HepG2 (cell line): Measurements from ENCODE around the gene ANKS1B. TPM values are rescaled to one million over a fixed set of nuclear protein-coding genes. Genes with fewer than 3 reads are reported as not detected.

ENCODE experiments used
- NFRKB ChIP-seq: fragments of 450-650 bp; IDR thresholded peaks from 2 replicates; pipeline ENCODE4 v1.6.1; 2017
- PCBP1 ChIP-seq: fragments of 200-400 bp; formaldehyde crosslinking; IDR thresholded peaks from 2 replicates; pipeline ENCODE4 v1.6.1; 2017; ENCODE audit warnings: mild to moderate bottlenecking, low read depth, low read length, borderline replicate concordance
- RXRA ChIP-seq: sonication (generic); formaldehyde crosslinking; IDR thresholded peaks from 2 replicates; pipeline ENCODE4 v1.5.1; 2020; ENCODE audit warnings: missing genetic modification reagents
- SMC3 ChIP-seq: IDR thresholded peaks from 2 replicates; pipeline ENCODE4 v1.6.1; 2011; ENCODE audit warnings: low read length, improper control_type of control experiment
- SNAPC2 ChIP-seq: sonication (generic); formaldehyde crosslinking; IDR thresholded peaks from 2 replicates; pipeline ENCODE4 v1.8.1; 2022; ENCODE audit warnings: mild to moderate bottlenecking, missing genetic modification reagents
- ZNF20 ChIP-seq: sonication (generic); formaldehyde crosslinking; IDR thresholded peaks from 2 replicates; pipeline ENCODE4 v1.4.0; 2020; ENCODE audit warnings: mild to moderate bottlenecking, moderate library complexity, missing genetic modification reagents
- polyA plus RNA-seq, 8 experiments: library from polyadenylated mRNA; depleted of rRNA in 3 of 8; stranded (reverse) in 7 of 8; unstranded in 1 of 8; fragments of >200 nt; fragmentation: Illumina TruSeq in 4 of 8; extraction: Trizol in 4 of 8; gene quantifications; 2 replicates each; pipeline versions ENCODE4 v1.2.1 to v1.2.3, GENCODE V29; 2011 to 2016; ENCODE audit warnings: low read depth in 4 of 8, missing spikeins in 1 of 8, mixed read lengths in 1 of 8; ENCODE audit not compliant: insufficient read depth in 1 of 8
- total RNA-seq, 5 experiments: library from RNA; depleted of rRNA; stranded (reverse); fragments of >200 nt; fragmentation: Illumina TruSeq; extraction: Trizol; gene quantifications; 2 replicates each; pipeline ENCODE4 v1.2.3, GENCODE V29; 2016; ENCODE audit warnings: low read depth in 1 of 5
- TF ChIP-seq, protein P1 (sequence below): sonication (generic); formaldehyde crosslinking; conservative IDR thresholded peaks from 2 replicates; pipeline ENCODE4 v1.4.0; 2020; ENCODE audit warnings: missing genetic modification reagents
- TF ChIP-seq, protein P2 (sequence below): sonication (generic); formaldehyde crosslinking; IDR thresholded peaks from 2 replicates; pipeline ENCODE4 v1.9.0; 2021; ENCODE audit warnings: missing genetic modification reagents, borderline replicate concordance
- TF ChIP-seq, protein P3 (sequence below): sonication (generic); formaldehyde crosslinking; IDR thresholded peaks from 2 replicates; pipeline ENCODE4 v1.4.0; 2020; ENCODE audit warnings: missing genetic modification reagents, mild to moderate bottlenecking, borderline replicate concordance

Gene ANKS1B
- total and polyA plus RNA-seq, 2 of the 13 experiments (the other 11 are each of a cell fraction or from before 2014, with no cell fraction given) = 0.15 TPM; not detected in 1

DNA sequence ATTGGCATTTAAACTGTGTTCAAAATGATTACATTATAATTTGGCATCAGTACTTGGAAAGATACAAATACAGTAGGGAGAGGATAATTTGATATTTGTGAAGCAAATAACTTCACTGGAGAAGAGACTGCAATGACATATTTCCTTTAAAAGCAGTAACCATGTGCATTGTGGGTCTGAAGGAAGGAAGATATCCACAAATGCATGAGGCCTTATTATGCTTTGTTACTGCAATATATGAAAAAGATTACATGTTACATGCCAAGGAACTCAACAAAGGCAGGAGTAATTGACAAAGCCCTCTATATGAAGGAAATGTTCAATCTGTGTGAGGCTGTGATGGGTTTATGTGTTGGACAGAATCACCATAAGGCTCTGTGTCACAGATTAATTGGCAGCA is 948.2 kb downstream of the ANKS1B start (continued):
- TF ChIP-seq, protein P1, sequence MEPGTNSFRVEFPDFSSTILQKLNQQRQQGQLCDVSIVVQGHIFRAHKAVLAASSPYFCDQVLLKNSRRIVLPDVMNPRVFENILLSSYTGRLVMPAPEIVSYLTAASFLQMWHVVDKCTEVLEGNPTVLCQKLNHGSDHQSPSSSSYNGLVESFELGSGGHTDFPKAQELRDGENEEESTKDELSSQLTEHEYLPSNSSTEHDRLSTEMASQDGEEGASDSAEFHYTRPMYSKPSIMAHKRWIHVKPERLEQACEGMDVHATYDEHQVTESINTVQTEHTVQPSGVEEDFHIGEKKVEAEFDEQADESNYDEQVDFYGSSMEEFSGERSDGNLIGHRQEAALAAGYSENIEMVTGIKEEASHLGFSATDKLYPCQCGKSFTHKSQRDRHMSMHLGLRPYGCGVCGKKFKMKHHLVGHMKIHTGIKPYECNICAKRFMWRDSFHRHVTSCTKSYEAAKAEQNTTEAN (CRISPR knock-in tag) = no peak
- TF ChIP-seq PCBP1 (no peak), RXRA (CRISPR knock-in tag) (no peak), NFRKB (no peak), SNAPC2 (no peak), SMC3 (no peak), ZNF20 (CRISPR knock-in tag) (no peak)
- TF ChIP-seq, protein P2, sequence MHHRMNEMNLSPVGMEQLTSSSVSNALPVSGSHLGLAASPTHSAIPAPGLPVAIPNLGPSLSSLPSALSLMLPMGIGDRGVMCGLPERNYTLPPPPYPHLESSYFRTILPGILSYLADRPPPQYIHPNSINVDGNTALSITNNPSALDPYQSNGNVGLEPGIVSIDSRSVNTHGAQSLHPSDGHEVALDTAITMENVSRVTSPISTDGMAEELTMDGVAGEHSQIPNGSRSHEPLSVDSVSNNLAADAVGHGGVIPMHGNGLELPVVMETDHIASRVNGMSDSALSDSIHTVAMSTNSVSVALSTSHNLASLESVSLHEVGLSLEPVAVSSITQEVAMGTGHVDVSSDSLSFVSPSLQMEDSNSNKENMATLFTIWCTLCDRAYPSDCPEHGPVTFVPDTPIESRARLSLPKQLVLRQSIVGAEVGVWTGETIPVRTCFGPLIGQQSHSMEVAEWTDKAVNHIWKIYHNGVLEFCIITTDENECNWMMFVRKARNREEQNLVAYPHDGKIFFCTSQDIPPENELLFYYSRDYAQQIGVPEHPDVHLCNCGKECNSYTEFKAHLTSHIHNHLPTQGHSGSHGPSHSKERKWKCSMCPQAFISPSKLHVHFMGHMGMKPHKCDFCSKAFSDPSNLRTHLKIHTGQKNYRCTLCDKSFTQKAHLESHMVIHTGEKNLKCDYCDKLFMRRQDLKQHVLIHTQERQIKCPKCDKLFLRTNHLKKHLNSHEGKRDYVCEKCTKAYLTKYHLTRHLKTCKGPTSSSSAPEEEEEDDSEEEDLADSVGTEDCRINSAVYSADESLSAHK (CRISPR knock-in tag) = no peak
- TF ChIP-seq, protein P3, sequence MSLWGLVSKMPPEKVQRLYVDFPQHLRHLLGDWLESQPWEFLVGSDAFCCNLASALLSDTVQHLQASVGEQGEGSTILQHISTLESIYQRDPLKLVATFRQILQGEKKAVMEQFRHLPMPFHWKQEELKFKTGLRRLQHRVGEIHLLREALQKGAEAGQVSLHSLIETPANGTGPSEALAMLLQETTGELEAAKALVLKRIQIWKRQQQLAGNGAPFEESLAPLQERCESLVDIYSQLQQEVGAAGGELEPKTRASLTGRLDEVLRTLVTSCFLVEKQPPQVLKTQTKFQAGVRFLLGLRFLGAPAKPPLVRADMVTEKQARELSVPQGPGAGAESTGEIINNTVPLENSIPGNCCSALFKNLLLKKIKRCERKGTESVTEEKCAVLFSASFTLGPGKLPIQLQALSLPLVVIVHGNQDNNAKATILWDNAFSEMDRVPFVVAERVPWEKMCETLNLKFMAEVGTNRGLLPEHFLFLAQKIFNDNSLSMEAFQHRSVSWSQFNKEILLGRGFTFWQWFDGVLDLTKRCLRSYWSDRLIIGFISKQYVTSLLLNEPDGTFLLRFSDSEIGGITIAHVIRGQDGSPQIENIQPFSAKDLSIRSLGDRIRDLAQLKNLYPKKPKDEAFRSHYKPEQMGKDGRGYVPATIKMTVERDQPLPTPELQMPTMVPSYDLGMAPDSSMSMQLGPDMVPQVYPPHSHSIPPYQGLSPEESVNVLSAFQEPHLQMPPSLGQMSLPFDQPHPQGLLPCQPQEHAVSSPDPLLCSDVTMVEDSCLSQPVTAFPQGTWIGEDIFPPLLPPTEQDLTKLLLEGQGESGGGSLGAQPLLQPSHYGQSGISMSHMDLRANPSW = no peak
